Panc1 (cell line): ENCODE results near the gene MRPL55. TPM values are rescaled to one million over a fixed set of nuclear protein-coding genes. Genes with fewer than 3 reads are reported as not detected.

Experiments
- ATAC-seq: fragments of 200-7000 bp; cut with Tn5 transposase; 2 replicates; pipeline ENCODE4 v1.9.1; 2020; ENCODE audit warnings: mild to moderate bottlenecking, moderate library complexity
- BruUV-seq: library from RNA; stranded (reverse); fragments of 400-500 nt; replicated peaks from 2 replicates; lab custom pipeline; 2021; lab: Mats Ljungman, UMichigan
- CTCF ChIA-PET: fragments of 300-600 bp; sonication (Branson Sonifier 250); formaldehyde crosslinking; loops from one replicate; lab custom pipeline; 2022; ENCODE audit warnings: antibody characterized with exemption; lab: Charles Lee
- POLR2A ChIA-PET: fragments of 300-600 bp; sonication (Branson Sonifier 250); formaldehyde crosslinking; loops from one replicate; lab custom pipeline; 2022; ENCODE audit warnings: antibody characterized with exemption; lab: Charles Lee
- DNase-seq: peaks from one replicate; pipeline ENCODE4 v3.0.0-alpha.2; 2010; ENCODE audit warnings: low read depth, low spot score
- H3K27ac ChIP-seq: 2 replicates; pipeline ENCODE4 v1.5.1; 2011; ENCODE audit warnings: mild to moderate bottlenecking, low read length, inconsistent platforms
- H3K27me3 ChIP-seq: fragments of 200-500 bp; sonication (Bioruptor generic); 2 replicates; pipeline ENCODE4 v1.6.0; 2014; ENCODE audit warnings: low read length, inconsistent platforms; ENCODE audit not compliant: control insufficient read depth, insufficient read depth
- H3K36me3 ChIP-seq: fragments of 200-500 bp; sonication (Bioruptor generic); 2 replicates; pipeline ENCODE4 v1.5.1; 2014; ENCODE audit warnings: inconsistent platforms, mild to moderate bottlenecking, low read length, moderate library complexity; ENCODE audit not compliant: control insufficient read depth, insufficient read depth
- H3K4me1 ChIP-seq: 2 replicates; pipeline ENCODE4 v1.5.1; 2011; ENCODE audit warnings: inconsistent platforms, mild to moderate bottlenecking, low read length, moderate library complexity; ENCODE audit not compliant: control insufficient read depth, insufficient read depth
- H3K4me3 ChIP-seq, 2 experiments: 2 replicates each; pipeline ENCODE4 v1.5.1; 2011 to 2012; ENCODE audit warnings: low read depth in 2 of 2, low read length in 2 of 2, mild to moderate bottlenecking in 2 of 2, inconsistent platforms in 1 of 2, moderate library complexity in 1 of 2
- H3K9me3 ChIP-seq: fragments of 200-500 bp; sonication (Bioruptor generic); 2 replicates; pipeline ENCODE4 v1.5.1; 2014; ENCODE audit warnings: low read depth, mild to moderate bottlenecking, inconsistent platforms, low read length, moderate library complexity; ENCODE audit not compliant: control insufficient read depth, insufficient read depth
- POLR2AphosphoS5 ChIP-seq: IDR thresholded peaks from 2 replicates; pipeline ENCODE4 v1.6.1; 2012; ENCODE audit warnings: mild to moderate bottlenecking, low read depth, low read length, moderate library complexity
- SIN3A ChIP-seq: IDR thresholded peaks from 2 replicates; pipeline ENCODE4 v1.6.1; 2012; ENCODE audit warnings: low read depth, mild to moderate bottlenecking, low read length, moderate library complexity, borderline replicate concordance; ENCODE audit not compliant: insufficient read depth
- TCF7L2 ChIP-seq: IDR thresholded peaks from 2 replicates; pipeline ENCODE4 v1.6.1; 2011; ENCODE audit warnings: mild to moderate bottlenecking, low read depth, low read length, inconsistent platforms
- in situ Hi-C: cut with HindIII; loops from 2 replicates; pipeline ENCODE4 v1.10.0; 2016; ENCODE audit warnings: low sequenced_read_pairs, low pct_unique_long_range_greater_than_20kb
- intact Hi-C: fragments of 100-400 bp; cut with micrococcal nuclease; formaldehyde crosslinking; loops from one replicate; pipeline ENCODE4 v1.10.0; 2022; ENCODE audit not compliant: unreplicated experiment
- total RNA-seq: library from RNA; stranded (reverse); gene quantifications from one replicate; pipeline ENCODE4 v1.2.1, GENCODE V29; 2021; ENCODE audit not compliant: unreplicated experiment
- TF ChIP-seq, protein P1 (sequence below): fragments of 450-650 bp; IDR thresholded peaks from 2 replicates; pipeline ENCODE4 v1.5.1; 2017; ENCODE audit warnings: mild to moderate bottlenecking
- TF ChIP-seq, protein P2 (sequence below), 2 experiments: IDR thresholded peaks; 2 replicates each; pipeline ENCODE4 v1.6.1; 2011 to 2012; ENCODE audit warnings: low read depth in 2 of 2, control low read depth in 1 of 2, low read length in 1 of 2, mild to moderate bottlenecking in 1 of 2, moderate library complexity in 1 of 2; ENCODE audit not compliant: insufficient read depth in 1 of 2

MRPL55 gene
- total RNA-seq, 1 experiment from 2014 or later = 53.0 TPM

DNA sequence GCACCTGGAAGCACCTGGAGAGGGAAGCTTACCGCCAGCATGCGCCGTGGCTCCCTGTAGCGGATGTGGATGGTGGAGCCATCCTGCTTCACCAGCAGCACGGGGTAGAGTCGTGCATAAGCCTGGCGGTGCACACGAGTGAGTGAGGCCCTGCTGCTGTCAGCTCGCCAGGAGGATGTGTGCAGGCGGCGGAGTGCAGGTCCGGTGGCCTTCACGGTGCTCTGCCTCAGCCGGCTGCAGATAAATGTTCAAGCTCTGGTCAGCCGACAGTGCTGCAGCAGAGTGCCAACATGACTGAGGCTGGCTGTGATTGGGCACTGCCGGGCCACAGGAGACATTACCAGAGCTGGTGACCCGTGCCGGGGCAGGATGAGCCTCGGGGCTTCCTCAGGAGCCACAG lies 1.5 kb downstream of the MRPL55 start:
- in situ Hi-C loops = no loop called here
- no peak overlapping the region for H3K4me3 ChIP-seq
- CTCF ChIA-PET = no interaction called here

DNA sequence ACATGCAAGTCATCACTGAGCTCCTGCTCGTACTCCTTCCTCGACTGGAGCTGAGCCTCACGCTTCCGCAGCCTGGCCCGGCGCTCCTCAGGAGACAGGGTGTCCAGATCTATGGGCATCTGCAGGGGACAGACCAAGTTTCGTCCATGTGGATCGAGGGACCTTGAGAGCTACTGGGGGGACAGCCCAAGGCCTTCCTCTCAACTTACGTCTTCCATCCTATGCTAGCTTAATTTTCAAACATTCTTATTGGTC lies 2.4 kb downstream of the MRPL55 start:
- ATAC-seq (no peak), DNase-seq (no peak)
- H3K4me1 ChIP-seq = peaks cover 16% of the 10 kb centered on the region
- in situ Hi-C loops (no loop called here), intact Hi-C loops (no loop called here)
- TF ChIP-seq, protein P1, sequence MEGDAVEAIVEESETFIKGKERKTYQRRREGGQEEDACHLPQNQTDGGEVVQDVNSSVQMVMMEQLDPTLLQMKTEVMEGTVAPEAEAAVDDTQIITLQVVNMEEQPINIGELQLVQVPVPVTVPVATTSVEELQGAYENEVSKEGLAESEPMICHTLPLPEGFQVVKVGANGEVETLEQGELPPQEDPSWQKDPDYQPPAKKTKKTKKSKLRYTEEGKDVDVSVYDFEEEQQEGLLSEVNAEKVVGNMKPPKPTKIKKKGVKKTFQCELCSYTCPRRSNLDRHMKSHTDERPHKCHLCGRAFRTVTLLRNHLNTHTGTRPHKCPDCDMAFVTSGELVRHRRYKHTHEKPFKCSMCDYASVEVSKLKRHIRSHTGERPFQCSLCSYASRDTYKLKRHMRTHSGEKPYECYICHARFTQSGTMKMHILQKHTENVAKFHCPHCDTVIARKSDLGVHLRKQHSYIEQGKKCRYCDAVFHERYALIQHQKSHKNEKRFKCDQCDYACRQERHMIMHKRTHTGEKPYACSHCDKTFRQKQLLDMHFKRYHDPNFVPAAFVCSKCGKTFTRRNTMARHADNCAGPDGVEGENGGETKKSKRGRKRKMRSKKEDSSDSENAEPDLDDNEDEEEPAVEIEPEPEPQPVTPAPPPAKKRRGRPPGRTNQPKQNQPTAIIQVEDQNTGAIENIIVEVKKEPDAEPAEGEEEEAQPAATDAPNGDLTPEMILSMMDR = no peak
- TF ChIP-seq TCF7L2 (no peak), SIN3A (no peak), POLR2AphosphoS5 (no peak)
- TF ChIP-seq, protein P2, sequence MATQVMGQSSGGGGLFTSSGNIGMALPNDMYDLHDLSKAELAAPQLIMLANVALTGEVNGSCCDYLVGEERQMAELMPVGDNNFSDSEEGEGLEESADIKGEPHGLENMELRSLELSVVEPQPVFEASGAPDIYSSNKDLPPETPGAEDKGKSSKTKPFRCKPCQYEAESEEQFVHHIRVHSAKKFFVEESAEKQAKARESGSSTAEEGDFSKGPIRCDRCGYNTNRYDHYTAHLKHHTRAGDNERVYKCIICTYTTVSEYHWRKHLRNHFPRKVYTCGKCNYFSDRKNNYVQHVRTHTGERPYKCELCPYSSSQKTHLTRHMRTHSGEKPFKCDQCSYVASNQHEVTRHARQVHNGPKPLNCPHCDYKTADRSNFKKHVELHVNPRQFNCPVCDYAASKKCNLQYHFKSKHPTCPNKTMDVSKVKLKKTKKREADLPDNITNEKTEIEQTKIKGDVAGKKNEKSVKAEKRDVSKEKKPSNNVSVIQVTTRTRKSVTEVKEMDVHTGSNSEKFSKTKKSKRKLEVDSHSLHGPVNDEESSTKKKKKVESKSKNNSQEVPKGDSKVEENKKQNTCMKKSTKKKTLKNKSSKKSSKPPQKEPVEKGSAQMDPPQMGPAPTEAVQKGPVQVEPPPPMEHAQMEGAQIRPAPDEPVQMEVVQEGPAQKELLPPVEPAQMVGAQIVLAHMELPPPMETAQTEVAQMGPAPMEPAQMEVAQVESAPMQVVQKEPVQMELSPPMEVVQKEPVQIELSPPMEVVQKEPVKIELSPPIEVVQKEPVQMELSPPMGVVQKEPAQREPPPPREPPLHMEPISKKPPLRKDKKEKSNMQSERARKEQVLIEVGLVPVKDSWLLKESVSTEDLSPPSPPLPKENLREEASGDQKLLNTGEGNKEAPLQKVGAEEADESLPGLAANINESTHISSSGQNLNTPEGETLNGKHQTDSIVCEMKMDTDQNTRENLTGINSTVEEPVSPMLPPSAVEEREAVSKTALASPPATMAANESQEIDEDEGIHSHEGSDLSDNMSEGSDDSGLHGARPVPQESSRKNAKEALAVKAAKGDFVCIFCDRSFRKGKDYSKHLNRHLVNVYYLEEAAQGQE (IDR thresholded peaks at IDR 0.05; ENCODE audit: insufficient read depth in 1 of 2, low read depth in 2 of 2, low read length in 1 of 2) = no peak
- CTCF ChIA-PET = interaction anchor here (0.5 kb wide), 1 partner anchor 31 kb away, joined by 8 read pairs; no protein-coding TSS in a partner anchor
- H3K9me3 ChIP-seq = no peaks in the 10 kb centered on the region
- no peak overlapping the region for H3K4me3 ChIP-seq
- H3K36me3 ChIP-seq = peaks cover 5% of the 10 kb centered on the region; the same call in 1 of the 2 replicates
- no TSS peak for BruUV-seq
- no peak overlapping the region for H3K27ac ChIP-seq
- POLR2A ChIA-PET = interaction anchor here (0.6 kb wide), 1 partner anchor 60 kb away, joined by 3 read pairs; no protein-coding TSS in a partner anchor
- H3K27me3 ChIP-seq = no peaks in the 10 kb centered on the region

More for the DNA sequence above, 1.5 kb downstream of the MRPL55 start:
- TF ChIP-seq, protein P1 = no peak
- TF ChIP-seq, protein P2 (IDR thresholded peaks at IDR 0.05; ENCODE audit: insufficient read depth in 1 of 2, low read depth in 2 of 2, low read length in 1 of 2) = no peak
- TF ChIP-seq POLR2AphosphoS5 = no peak
- TF ChIP-seq TCF7L2 = no peak
- no peak for TF ChIP-seq SIN3A
- Histone ChIP-seq H3K36me3 (peaks cover 2% of the 10 kb centered on the region; the same call in 1 of the 2 replicates), H3K4me1 (peaks cover 15% of the 10 kb centered on the region), H3K27ac (no peak overlapping the region), H3K27me3 (no peaks in the 10 kb centered on the region), H3K9me3 (no peaks in the 10 kb centered on the region)
- intact Hi-C loops = no loop called here
- no peak for ATAC-seq
- POLR2A ChIA-PET = no interaction called here
- DNase-seq = no peak
- no TSS peak for BruUV-seq
